HEK293 (cell line): ENCODE results near the gene ADAM8.

ENCODE experiments used
- CTCF ChIA-PET: fragments of 350-600 bp; formaldehyde crosslinking; extraction: SDS; loops from one replicate; lab custom pipeline; 2021; ENCODE audit warnings: antibody characterized with exemption; lab: Yijun Ruan, JAX
- POLR2A ChIA-PET: fragments of 300-600 bp; formaldehyde crosslinking; extraction: SDS; loops from one replicate; lab custom pipeline; 2020; ENCODE audit warnings: antibody characterized with exemption, inconsistent platforms; lab: Yijun Ruan, JAX
- H3K27ac ChIP-seq: fragments of 200-500 bp; sonication (Bioruptor generic); 2 replicates; pipeline ENCODE4 v1.5.1; 2014; ENCODE audit warnings: low read depth, low read length, control low read depth, inconsistent platforms; ENCODE audit errors: extremely low read depth
- H3K36me3 ChIP-seq, 2 experiments: fragments of 200-500 bp in 1 of 2; sonication (Bioruptor generic) in 1 of 2; 1 replicate in 1 of 2; 2 replicates in 1 of 2; pipeline ENCODE4 v1.5.1; 2014 to 2017; ENCODE audit warnings: inconsistent platforms in 2 of 2, low read length in 2 of 2; ENCODE audit not compliant: control insufficient read depth in 2 of 2, insufficient read depth in 1 of 2
- H3K4me1 ChIP-seq: fragments of 200-500 bp; sonication (Bioruptor generic); 2 replicates; pipeline ENCODE4 v1.5.1; 2014; ENCODE audit warnings: mild to moderate bottlenecking, low read length, inconsistent platforms; ENCODE audit not compliant: control insufficient read depth, insufficient read depth
- H3K4me3 ChIP-seq: 2 replicates; pipeline ENCODE4 v1.5.1; 2011; ENCODE audit warnings: low read depth, mild to moderate bottlenecking, control low read depth, low read length, moderate library complexity
- H3K9me3 ChIP-seq: fragments of 200-500 bp; sonication (Bioruptor generic); 2 replicates; pipeline ENCODE4 v1.5.1; 2014; ENCODE audit warnings: low read depth, low read length, inconsistent platforms; ENCODE audit not compliant: control insufficient read depth, insufficient read depth
- BCL11A ChIP-seq: fragments of 450-650 bp; formaldehyde crosslinking; IDR thresholded peaks from 2 replicates; pipeline ENCODE4 v1.5.1; 2016; ENCODE audit warnings: low read depth, missing biosample characterization, missing genetic modification characterization
- GFI1B ChIP-seq: fragments of 450-650 bp; formaldehyde crosslinking; IDR thresholded peaks from 2 replicates; pipeline ENCODE4 v1.5.1; 2016; ENCODE audit warnings: missing biosample characterization, missing genetic modification characterization
- MYNN ChIP-seq: fragments of 450-650 bp; formaldehyde crosslinking; IDR thresholded peaks from 2 replicates; pipeline ENCODE4 v1.5.1; 2016; ENCODE audit warnings: missing biosample characterization, missing genetic modification characterization, borderline replicate concordance
- PRDM4 ChIP-seq: fragments of 450-650 bp; formaldehyde crosslinking; IDR thresholded peaks from 2 replicates; pipeline ENCODE4 v1.5.1; 2017; ENCODE audit warnings: missing biosample characterization, missing genetic modification characterization
- TSHZ1 ChIP-seq: fragments of 450-650 bp; formaldehyde crosslinking; IDR thresholded peaks from 2 replicates; pipeline ENCODE4 v1.5.1; 2016; ENCODE audit warnings: missing biosample characterization, missing genetic modification characterization, borderline replicate concordance
- ZBTB49 ChIP-seq: fragments of 450-650 bp; formaldehyde crosslinking; IDR thresholded peaks from 2 replicates; pipeline ENCODE4 v1.5.1; 2016; ENCODE audit warnings: missing biosample characterization, missing genetic modification characterization, low read depth
- ZIC2 ChIP-seq: fragments of 450-650 bp; formaldehyde crosslinking; IDR thresholded peaks from 2 replicates; pipeline ENCODE4 v1.5.1; 2016; ENCODE audit warnings: missing biosample characterization, missing genetic modification characterization
- ZNF121 ChIP-seq: fragments of 450-650 bp; formaldehyde crosslinking; IDR thresholded peaks from 2 replicates; pipeline ENCODE4 v1.5.1; 2016; ENCODE audit warnings: missing biosample characterization, missing genetic modification characterization
- ZNF146 ChIP-seq: fragments of 450-650 bp; formaldehyde crosslinking; IDR thresholded peaks from 2 replicates; pipeline ENCODE4 v1.5.1; 2016; ENCODE audit warnings: missing biosample characterization, missing genetic modification characterization
- ZNF248 ChIP-seq: fragments of 450-650 bp; formaldehyde crosslinking; IDR thresholded peaks from 2 replicates; pipeline ENCODE4 v1.5.1; 2017; ENCODE audit warnings: missing biosample characterization, missing genetic modification characterization
- ZNF292 ChIP-seq: fragments of 450-650 bp; formaldehyde crosslinking; IDR thresholded peaks from 2 replicates; pipeline ENCODE4 v1.5.1; 2016; ENCODE audit warnings: low read depth, missing biosample characterization, missing genetic modification characterization, borderline replicate concordance
- ZNF335 ChIP-seq: fragments of 450-650 bp; formaldehyde crosslinking; conservative IDR thresholded peaks from 2 replicates; pipeline ENCODE4 v1.5.1; 2016; ENCODE audit warnings: missing biosample characterization, missing genetic modification characterization
- ZNF571 ChIP-seq: fragments of 450-650 bp; formaldehyde crosslinking; IDR thresholded peaks from 2 replicates; pipeline ENCODE4 v1.5.0; 2017; ENCODE audit warnings: missing biosample characterization, missing genetic modification characterization
- ZNF621 ChIP-seq: fragments of 450-650 bp; formaldehyde crosslinking; IDR thresholded peaks from 2 replicates; pipeline ENCODE4 v1.5.1; 2017; ENCODE audit warnings: missing biosample characterization, missing genetic modification characterization
- ZNF707 ChIP-seq: fragments of 450-650 bp; formaldehyde crosslinking; IDR thresholded peaks from 2 replicates; pipeline ENCODE4 v1.5.1; 2016; ENCODE audit warnings: missing biosample characterization, missing genetic modification characterization

ADAM8 gene

GRCh38 chr10:133312016-133312768, 35.5 kb upstream of the ADAM8 start:
- Histone ChIP-seq H3K4me1 (no peaks in the 10 kb centered on the region), H3K9me3 (no peaks in the 10 kb centered on the region), H3K36me3 (peaks cover 7 to 40% of the 10 kb centered on the region in 2 experiments; a peak in 2 of 3 replicates), H3K27ac (no peak overlapping the region), H3K4me3 (no peak overlapping the region)
- TF ChIP-seq ZNF621 (tag by site-specific recombination) (no peak), ZIC2 (tag by site-specific recombination) (peak; percentile 70)
- ChIA-PET POLR2A (no interaction called here), CTCF (interaction anchor here (1.2 kb wide), 1 partner anchor 17 kb away, joined by 3 read pairs; no protein-coding TSS in a partner anchor)

GRCh38 chr10:133311570-133311969, 34.9 kb upstream of the ADAM8 start:
- Histone ChIP-seq H3K4me3 (no peak overlapping the region), H3K36me3 (peaks cover 7 to 40% of the 10 kb centered on the region in 2 experiments; a peak in 2 of 3 replicates), H3K4me1 (no peaks in the 10 kb centered on the region), H3K9me3 (no peaks in the 10 kb centered on the region), H3K27ac (no peak overlapping the region)
- TF ChIP-seq ZNF248, result no peak
- TF ChIP-seq MYNN (tag by site-specific recombination), result no peak
- no peak for TF ChIP-seq ZNF707 (tag by site-specific recombination)
- no peak for TF ChIP-seq ZNF335 (tag by site-specific recombination)
- no peak for TF ChIP-seq BCL11A (tag by site-specific recombination)
- no peak for TF ChIP-seq GFI1B (tag by site-specific recombination)
- no peak for TF ChIP-seq ZNF292 (tag by site-specific recombination)
- no peak for TF ChIP-seq PRDM4 (tag by site-specific recombination)
- TF ChIP-seq TSHZ1, result no peak
- TF ChIP-seq ZNF146 (tag by site-specific recombination), result no peak
- ChIA-PET CTCF (interaction anchor here (1.2 kb wide), 1 partner anchor 18 kb away, joined by 3 read pairs; no protein-coding TSS in a partner anchor), POLR2A (no interaction called here)

- ChIA-PET POLR2A (no interaction called here), CTCF (interaction anchor here (1.2 kb wide), 1 partner anchor 19 kb away, joined by 3 read pairs; no protein-coding TSS in a partner anchor)
- Histone ChIP-seq H3K36me3 (peaks cover 7 to 43% of the 10 kb centered on the region in 2 experiments; a peak in 2 of 3 replicates), H3K4me1 (no peaks in the 10 kb centered on the region), H3K9me3 (no peaks in the 10 kb centered on the region), H3K4me3 (no peak overlapping the region)
- no peak for TF ChIP-seq ZNF571 (tag by site-specific recombination)
- TF ChIP-seq ZNF121 (tag by site-specific recombination), result peak; percentile 84
- TF ChIP-seq ZBTB49 (tag by site-specific recombination), result no peak
- TF ChIP-seq, all 188 proteins: peak for 1
- H3K27ac ChIP-seq, result no peak overlapping the region
Measured at GRCh38 chr10:133310789-133311188, 34.1 kb upstream of the ADAM8 start.
